Suprapubic skin (tissue), 4 donors: ENCODE data around the gene CPTP. TPM values are rescaled to one million over a fixed set of nuclear protein-coding genes. Genes with fewer than 3 reads are reported as not detected.

Experiments used
- DNase-seq, 2 donors: peaks; one replicate each; pipeline ENCODE4 v3.0.0-alpha.2; 2019; ENCODE audit warnings: low spot score in 2 of 2
- H3K27ac ChIP-seq: fragments of 200-600 bp; sonication (generic); one replicate; pipeline ENCODE4 v1.5.1; 2019
- H3K27me3 ChIP-seq: fragments of 200-600 bp; sonication (generic); one replicate; pipeline ENCODE4 v1.5.1; 2019
- H3K36me3 ChIP-seq: fragments of 200-600 bp; sonication (generic); one replicate; pipeline ENCODE4 v1.5.1; 2019
- H3K4me1 ChIP-seq: fragments of 200-600 bp; sonication (generic); one replicate; pipeline ENCODE4 v1.5.1; 2019
- H3K4me3 ChIP-seq: fragments of 200-600 bp; sonication (generic); one replicate; pipeline ENCODE4 v1.5.1; 2019; ENCODE audit warnings: mild to moderate bottlenecking
- H3K9me3 ChIP-seq: fragments of 200-600 bp; sonication (generic); one replicate; pipeline ENCODE4 v1.5.1; 2019
- EP300 ChIP-seq: sonication (generic); formaldehyde crosslinking; IDR thresholded peaks from one replicate; pipeline ENCODE4 v1.6.1; 2017; ENCODE audit warnings: antibody characterized with exemption
- POLR2A ChIP-seq, 2 donors: fragments of 450-650 bp; IDR thresholded peaks; one replicate each; pipeline ENCODE4 v1.6.1; 2017; ENCODE audit warnings: antibody characterized with exemption in 2 of 2, mild to moderate bottlenecking in 2 of 2, moderate library complexity in 2 of 2
- POLR2AphosphoS5 ChIP-seq, 3 donors: sonication (generic); formaldehyde crosslinking; IDR thresholded peaks; one replicate each; pipeline ENCODE4 v1.6.1; 2017; ENCODE audit warnings: antibody characterized with exemption in 3 of 3
- WGBS: methylation state at CpG from one replicate; pipeline ENCODE4 v1.1.5; 2018; 5-methylcytosine and 5-hydroxymethylcytosine counted together
- total RNA-seq, 4 donors: library from RNA; depleted of rRNA; stranded (reverse); fragments of >200 nt; gene quantifications; one replicate each; pipeline ENCODE4 v1.1.0, GENCODE V29; 2016
- TF ChIP-seq, protein P1 (sequence below), 2 donors: fragments of 200-600 bp in 1 of 2; fragments of 450-650 bp in 1 of 2; sonication (generic) in 1 of 2; IDR thresholded peaks; one replicate each; pipeline ENCODE4 v1.5.1; 2016 to 2019; ENCODE audit warnings: antibody characterized with exemption in 2 of 2, mild to moderate bottlenecking in 1 of 2, moderate library complexity in 1 of 2

CPTP gene
- total RNA-seq, 4 donors from 2014 or later: 32.5 to 60.4 (median 54.3) TPM

- Histone ChIP-seq H3K4me1 (peaks cover 15% of the 10 kb centered on the region), H3K27ac (no peak overlapping the region), H3K4me3 (no peak overlapping the region), H3K36me3 (peaks cover 64% of the 10 kb centered on the region), H3K27me3 (no peaks in the 10 kb centered on the region), H3K9me3 (no peaks in the 10 kb centered on the region)
- 100% methylated on average over 2 of the region's 31 CpGs for WGBS
- DNase-seq: no peak
- TF ChIP-seq, protein P1, sequence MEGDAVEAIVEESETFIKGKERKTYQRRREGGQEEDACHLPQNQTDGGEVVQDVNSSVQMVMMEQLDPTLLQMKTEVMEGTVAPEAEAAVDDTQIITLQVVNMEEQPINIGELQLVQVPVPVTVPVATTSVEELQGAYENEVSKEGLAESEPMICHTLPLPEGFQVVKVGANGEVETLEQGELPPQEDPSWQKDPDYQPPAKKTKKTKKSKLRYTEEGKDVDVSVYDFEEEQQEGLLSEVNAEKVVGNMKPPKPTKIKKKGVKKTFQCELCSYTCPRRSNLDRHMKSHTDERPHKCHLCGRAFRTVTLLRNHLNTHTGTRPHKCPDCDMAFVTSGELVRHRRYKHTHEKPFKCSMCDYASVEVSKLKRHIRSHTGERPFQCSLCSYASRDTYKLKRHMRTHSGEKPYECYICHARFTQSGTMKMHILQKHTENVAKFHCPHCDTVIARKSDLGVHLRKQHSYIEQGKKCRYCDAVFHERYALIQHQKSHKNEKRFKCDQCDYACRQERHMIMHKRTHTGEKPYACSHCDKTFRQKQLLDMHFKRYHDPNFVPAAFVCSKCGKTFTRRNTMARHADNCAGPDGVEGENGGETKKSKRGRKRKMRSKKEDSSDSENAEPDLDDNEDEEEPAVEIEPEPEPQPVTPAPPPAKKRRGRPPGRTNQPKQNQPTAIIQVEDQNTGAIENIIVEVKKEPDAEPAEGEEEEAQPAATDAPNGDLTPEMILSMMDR (IDR thresholded peaks at IDR 0.05): no peak
- TF ChIP-seq EP300 (no peak), POLR2AphosphoS5 (IDR thresholded peaks at IDR 0.05) (no peak), POLR2A (IDR thresholded peaks at IDR 0.05) (no peak)
These were observed 26.7 kb upstream of the CPTP start for GRCh38 chr1:1297802-1298424.

GRCh38 chr1:1298861-1299685, 25.5 kb upstream of the CPTP start:
- Histone ChIP-seq H3K27me3 (no peaks in the 10 kb centered on the region), H3K27ac (no peak overlapping the region), H3K4me3 (no peak overlapping the region), H3K9me3 (no peaks in the 10 kb centered on the region), H3K4me1 (peaks cover 26% of the 10 kb centered on the region), H3K36me3 (peaks cover 59% of the 10 kb centered on the region)
- no peak for DNase-seq
- 80% methylated on average over 6 of the region's 30 CpGs for WGBS
- no peak for TF ChIP-seq POLR2A (IDR thresholded peaks at IDR 0.05)
- no peak for TF ChIP-seq POLR2AphosphoS5 (IDR thresholded peaks at IDR 0.05)
- TF ChIP-seq, protein P1 (IDR thresholded peaks at IDR 0.05): no peak
- no peak for TF ChIP-seq EP300

DNA sequence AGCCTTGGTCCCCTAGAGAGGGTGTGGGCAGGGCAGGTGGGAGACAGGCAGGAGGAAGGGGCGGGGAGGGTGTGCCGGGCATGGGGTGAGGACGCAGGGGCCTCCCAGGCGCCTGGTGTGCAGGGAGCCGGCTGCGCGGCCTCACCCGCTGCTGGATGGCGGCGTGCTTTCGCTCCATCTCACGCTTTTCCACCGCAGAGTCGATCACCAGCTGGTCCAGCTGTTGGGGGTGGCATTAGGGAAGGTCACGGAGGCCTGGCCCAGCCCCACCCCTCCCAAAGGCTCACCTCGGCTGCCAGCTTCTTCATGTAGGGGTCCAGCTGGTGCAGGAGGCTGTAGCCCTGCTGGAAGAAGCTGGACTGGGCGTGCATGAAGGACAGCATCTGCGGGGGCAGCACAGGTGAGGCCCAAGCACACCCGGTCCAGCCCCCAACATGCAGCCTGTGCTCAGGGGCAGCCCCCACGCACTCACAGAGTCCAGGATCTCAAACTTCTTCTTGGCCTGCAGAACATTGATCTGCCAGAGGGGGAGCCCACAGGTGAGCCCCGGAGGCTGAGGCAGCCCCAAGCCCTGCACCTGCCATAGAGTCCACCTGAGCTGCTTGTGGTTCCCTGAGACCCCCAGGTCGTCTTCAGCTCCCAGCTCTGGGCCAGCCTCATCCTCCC, 24.8 kb upstream of the CPTP start:
- Histone ChIP-seq H3K36me3 (peaks cover 52% of the 10 kb centered on the region), H3K9me3 (no peaks in the 10 kb centered on the region), H3K4me1 (peaks cover 34% of the 10 kb centered on the region), H3K27me3 (no peaks in the 10 kb centered on the region), H3K27ac (no peak overlapping the region), H3K4me3 (no peak overlapping the region)
- WGBS: 88% methylated on average over 10 of the region's 22 CpGs
- DNase-seq: no peak
- TF ChIP-seq POLR2AphosphoS5 (IDR thresholded peaks at IDR 0.05) (no peak), POLR2A (IDR thresholded peaks at IDR 0.05) (no peak), EP300 (no peak)
- TF ChIP-seq, protein P1 (IDR thresholded peaks at IDR 0.05): peak in 1 of 2 donors; percentile 8

- no peak overlapping the region for H3K27ac ChIP-seq
- H3K9me3 ChIP-seq: no peaks in the 10 kb centered on the region
- H3K36me3 ChIP-seq: peaks cover 47% of the 10 kb centered on the region
- no peak overlapping the region for H3K4me3 ChIP-seq
- H3K27me3 ChIP-seq: no peaks in the 10 kb centered on the region
- WGBS: 74% methylated on average over 8 of the region's 12 CpGs
- peaks cover 39% of the 10 kb centered on the region for H3K4me1 ChIP-seq
- no peak for DNase-seq
- TF ChIP-seq, protein P1 (IDR thresholded peaks at IDR 0.05): no peak
- TF ChIP-seq EP300 (no peak), POLR2AphosphoS5 (IDR thresholded peaks at IDR 0.05) (no peak), POLR2A (IDR thresholded peaks at IDR 0.05) (no peak)
These were observed 24.3 kb upstream of the CPTP start for GRCh38 chr1:1300352-1300739.

- Histone ChIP-seq H3K27me3 (no peaks in the 10 kb centered on the region), H3K4me3 (no peak overlapping the region), H3K4me1 (peaks cover 56% of the 10 kb centered on the region), H3K27ac (no peak overlapping the region), H3K9me3 (no peaks in the 10 kb centered on the region), H3K36me3 (peaks cover 30% of the 10 kb centered on the region)
- WGBS: 92% methylated on average over 2 of the region's 9 CpGs
- no peak for DNase-seq
- no peak for TF ChIP-seq POLR2A (IDR thresholded peaks at IDR 0.05)
- no peak for TF ChIP-seq POLR2AphosphoS5 (IDR thresholded peaks at IDR 0.05)
- no peak for TF ChIP-seq EP300
- TF ChIP-seq, protein P1 (IDR thresholded peaks at IDR 0.05): peak in 1 of 2 donors; percentile 34
These were observed 22.6 kb upstream of the CPTP start for GRCh38 chr1:1302006-1302430.
